SIG-M5 treated with dmso at 0.1 percent for 504 hours (cell line): ENCODE results near the gene ZNF524.

Source experiments
- DNase-seq: peaks from one replicate; lab custom pipeline; 2025; ENCODE audit not compliant: unreplicated experiment; lab: John Stamatoyannopoulos, UW

Gene ZNF524

DNA sequence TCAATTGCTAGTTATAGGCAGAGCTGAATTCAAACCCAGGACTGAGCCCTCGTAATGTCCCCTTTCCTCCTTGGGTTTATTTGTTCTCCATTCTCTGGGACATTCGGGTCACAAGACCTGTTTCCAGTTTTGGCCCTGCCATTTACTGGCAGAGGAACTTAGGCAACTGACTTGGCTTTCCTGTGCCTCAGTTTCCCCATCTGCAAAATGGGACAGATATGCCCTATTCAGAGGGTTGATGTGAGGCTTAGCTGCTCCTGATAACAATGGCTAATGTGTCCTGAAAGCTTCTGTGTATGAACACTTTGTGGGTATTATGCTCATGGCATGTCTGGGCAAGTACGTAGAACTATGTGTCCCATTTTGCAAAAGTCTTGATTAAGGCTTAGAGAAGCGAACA, 996 bp downstream of the ZNF524 start:
- no peak for DNase-seq

DNA sequence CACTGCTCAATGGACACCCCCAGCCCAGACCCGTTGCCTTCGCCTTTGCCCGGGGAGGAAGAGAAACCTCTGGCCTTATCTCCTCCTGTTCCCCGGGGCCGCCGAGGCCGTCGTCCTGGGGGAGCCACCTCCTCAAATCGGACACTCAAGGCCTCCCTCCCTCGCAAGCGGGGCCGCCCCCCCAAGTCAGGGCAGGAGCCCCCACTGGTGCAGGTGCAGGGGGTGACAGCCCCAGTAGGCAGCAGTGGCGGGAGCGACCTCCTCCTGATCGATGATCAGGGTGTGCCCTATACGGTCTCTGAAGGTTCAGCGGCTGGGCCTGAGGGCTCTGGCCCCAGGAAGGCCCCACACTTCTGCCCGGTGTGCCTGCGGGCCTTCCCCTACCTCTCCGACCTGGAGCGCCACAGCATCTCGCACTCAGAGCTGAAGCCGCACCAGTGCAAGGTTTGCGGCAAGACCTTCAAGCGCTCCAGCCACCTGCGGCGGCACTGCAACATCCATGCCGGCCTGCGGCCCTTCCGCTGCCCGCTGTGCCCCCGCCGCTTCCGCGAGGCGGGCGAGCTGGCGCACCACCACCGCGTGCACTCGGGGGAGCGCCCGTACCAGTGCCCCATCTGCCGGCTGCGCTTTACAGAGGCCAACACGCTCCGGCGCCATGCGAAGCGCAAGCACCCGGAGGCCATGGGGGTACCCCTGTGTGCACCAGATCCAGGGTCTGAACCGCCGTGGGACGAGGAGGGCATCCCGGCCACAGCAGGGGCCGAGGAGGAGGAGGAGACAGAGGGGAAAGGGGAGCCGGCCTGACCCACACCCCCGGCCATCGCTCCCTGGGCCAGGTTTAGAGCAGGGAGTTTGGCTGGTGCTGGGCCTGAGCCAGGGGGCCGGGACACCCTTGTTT, 2.3 kb downstream of the ZNF524 start:
- no peak for DNase-seq

DNA sequence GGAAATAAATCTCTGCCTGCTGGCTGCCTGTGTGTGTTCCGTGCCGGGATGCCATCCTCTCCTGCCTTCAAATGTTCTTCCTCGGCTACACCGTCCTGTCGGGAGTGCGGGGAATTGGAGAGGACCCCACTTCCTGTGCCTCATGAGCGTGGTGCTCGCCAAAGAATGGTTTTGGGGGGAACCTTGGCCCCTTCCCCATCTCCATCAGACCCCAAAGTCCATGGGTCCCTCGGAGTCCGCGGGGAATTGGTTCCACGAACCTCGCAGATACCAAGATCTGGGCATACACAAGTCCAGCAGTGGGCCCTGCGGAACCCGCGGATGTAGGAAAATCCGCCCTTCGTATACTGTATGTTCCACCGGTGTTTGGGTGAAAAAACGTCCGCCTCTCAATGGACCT, 3.0 kb downstream of the ZNF524 start:
- DNase-seq, result no peak

DNA sequence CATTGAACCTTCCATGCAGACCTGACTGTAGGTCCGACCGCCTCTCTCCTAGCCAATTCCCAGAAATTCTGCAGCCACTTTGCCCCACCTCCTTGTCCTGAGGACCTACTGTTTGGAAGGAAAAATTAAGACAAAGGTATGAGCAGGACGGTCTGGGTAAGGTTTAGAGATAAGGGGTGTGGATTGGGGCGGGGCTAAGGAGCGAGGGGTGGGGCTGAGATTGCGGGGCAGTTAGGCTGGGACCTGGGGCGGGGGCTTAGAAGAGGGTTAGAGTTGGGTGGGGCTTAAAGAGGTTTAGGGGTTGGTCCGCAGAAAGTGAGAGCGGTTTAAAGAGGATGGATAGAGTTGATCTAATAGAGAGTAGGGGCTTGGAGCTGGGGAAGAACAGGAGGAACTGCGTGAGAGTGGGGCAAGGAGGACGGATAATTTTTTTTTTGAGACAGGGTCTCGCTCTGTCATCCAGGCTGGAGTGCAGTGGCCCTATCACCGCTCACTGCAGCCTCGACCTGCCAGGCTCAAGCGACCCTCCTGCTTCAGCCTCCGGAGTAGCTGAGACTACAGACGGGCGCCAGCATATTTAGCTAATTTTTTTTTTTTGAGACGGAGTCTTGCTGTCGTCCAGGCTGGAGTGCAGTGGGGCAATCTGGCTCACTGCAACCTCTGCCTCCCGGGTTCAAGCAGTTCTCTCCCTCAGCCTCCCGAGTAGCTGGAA, 3.6 kb downstream of the ZNF524 start:
- no peak for DNase-seq

DNA sequence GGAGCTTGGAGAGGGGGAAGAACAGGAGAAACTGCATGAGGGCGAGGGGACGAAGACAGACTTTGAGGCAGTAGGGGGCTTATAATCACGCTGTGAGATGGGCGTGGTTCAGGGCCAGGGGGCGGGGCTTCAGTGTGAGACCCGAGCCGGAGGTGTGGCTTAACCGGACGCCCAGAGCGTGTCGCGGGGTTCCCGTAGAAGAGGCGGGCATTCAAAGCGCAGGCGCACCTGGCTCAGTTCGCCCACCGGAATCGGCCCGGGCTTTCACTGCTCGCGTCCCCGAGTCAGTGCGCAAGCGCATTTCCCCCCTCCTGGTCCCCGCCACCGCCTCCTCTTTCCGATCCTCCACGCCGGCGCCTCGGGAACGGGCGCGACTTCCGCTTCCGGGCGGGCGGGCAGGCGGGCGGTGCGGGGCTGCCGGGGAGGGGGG, 5.1 kb downstream of the ZNF524 start:
- peak; percentile 93 for DNase-seq

DNA sequence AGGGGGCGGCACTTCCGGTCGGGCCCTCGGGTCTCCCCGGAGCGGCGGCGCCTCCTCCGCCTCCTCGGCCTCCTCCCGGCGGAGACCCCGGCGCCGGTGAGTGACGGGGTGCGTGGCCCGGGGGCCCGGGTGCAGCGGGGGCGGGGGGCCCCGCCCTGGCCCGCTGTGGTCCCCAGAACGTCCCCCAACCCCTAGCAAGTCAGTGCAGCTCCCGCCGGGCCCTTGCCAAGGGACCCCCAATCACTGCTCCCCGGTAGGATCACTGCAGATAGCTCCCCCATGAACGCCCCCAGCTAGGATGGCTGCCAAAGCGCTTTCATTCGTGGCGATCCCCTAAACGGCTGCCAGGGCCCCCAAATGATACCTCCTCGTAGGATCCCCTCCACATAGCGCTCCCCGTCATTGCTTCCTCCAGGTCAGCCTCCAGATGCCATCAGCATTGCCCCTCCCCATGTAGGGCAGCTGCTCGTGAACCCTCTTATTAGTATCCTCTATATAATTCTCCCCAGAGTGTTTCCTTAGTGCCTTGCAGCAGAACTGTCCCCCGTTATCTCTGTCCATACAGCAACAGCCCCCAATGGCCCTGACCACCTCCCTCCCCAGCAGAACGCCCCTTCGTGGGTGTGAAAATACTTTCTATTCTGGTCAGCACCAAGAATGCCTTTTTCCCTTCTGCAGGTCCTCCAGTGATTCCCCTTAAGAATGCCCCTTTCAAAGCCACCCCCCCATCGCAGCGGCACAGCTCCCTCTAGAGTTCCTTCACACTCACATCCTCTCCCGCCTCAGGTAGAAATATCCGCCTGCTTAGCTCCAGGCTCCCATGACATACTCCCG, 5.8 kb downstream of the ZNF524 start, which contains the start of gene ZNF865:
Gene ZNF865 (plus strand): TSS at position 11 of the 834 bp plus-strand sequence. CDS start 7,972 bp downstream, outside the sequence.
- DNase-seq, result peak; percentile 85

DNA sequence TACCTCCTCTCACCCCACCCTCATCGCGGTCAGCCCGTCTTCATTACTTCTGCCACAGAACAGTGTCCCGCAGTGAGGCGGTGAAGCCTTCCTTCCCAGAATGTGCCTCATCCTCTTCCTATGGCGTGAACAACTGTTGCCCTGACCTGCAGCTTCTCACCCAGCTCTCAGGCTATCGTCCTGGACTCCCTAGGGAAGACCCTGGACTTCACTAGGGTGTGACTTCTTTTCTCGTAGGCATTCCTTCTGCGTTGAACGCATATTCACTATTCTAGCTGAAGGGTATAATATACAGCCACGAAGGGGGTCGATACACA, 6.3 kb downstream of the ZNF524 start:
- DNase-seq, result no peak

DNA sequence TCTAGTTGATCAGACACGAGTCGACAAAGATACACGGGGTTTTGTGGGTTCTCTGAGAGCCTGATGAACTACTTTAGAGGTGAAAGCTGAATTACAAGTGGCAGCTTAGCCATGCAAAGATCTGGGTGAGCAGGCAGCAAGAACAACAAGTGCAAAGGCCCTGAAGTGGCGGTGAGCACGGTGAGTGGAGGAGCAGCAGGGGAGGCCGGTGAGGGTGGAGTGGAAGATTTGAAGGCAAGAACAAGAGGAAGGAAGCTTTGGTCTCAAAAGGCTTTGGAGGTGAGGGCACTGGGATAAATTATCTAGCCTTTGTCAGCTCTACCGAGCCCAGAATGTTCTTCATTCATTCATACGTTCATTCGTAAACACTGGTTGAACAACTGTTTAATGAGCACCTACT, 6.7 kb downstream of the ZNF524 start:
- DNase-seq, result no peak

DNA sequence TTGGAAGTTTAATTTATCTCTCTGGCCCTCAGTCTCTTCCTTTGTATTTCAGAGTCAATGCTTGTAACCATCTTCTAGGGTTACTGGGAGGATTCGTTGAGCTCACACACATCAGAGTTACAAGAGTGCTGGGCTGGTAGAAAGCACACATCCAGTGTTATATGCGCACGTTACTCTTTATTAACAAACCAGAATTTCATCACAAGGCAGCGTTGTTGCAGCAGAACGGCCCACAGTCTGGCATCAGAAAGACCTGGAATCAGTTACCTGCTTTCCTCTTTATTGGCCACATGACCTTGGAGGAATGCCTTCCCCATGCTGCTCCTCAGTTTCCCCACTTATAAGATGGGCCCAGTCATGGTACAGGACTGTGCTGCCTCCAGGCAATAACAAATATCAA, 9.2 kb downstream of the ZNF524 start:
- DNase-seq, result no peak

DNA sequence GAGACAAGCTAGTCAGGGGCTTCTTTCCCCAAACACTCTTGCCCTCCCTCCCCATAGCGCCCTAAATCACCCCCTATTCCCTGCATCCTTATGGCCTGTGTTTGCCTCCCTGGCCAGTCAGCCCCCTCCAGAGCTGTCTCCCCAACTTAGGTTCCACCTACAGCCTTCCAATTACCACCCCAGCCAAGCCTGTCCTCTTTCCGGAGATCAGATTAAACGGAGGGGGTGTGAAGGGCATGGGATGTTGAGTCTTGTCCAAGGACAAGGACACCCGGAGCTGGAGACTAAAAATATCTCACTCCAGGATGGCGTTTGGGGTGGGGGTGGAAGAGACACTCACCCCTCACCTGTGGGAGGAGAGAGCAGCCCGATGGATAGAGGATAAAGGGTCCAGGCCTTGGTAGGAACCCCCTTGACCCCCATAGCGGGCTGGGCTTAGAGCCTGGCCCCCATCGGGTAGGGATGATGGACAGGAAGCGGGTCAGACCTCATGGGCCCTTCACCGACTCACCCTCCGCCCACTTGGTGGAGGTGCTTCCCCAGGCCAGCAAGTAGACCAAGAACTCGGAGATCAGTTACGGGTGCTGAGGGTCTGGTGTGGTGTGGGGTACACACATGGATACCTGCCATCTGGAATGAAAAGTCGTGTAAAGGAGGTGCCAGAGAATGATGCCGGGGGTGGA, 11.4 kb downstream of the ZNF524 start:
- no peak for DNase-seq

DNA sequence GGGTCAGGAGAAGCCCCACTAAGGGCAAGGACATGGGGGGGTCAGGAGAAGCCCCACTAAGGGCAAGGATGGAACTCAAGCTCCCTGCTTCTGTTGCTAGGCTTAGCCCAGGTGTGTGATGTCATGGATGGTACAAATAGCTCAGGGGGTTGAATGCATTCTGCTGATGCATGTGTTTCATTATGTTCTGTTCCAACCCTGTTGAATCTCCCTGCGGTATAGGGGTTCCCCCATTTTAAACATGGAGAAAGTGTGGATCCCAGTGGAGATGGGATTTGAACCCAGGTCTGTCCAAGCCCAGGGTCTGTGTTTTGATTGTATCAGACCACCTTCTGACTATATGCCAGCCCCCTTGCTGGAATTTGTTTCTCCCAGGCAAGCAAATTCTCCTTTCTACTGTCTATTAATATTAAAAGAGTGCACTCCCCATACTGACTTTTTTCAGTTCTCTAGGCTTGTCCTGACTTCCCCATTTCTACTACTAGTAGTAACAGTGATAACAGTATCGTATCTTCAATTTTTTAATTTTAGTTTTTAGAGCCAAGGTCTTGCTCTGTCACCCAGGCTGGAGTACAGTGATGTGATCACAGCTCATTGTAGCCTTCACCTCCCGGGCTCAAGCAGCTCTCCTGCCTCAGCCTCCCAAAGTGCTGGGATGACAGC, 12.0 kb downstream of the ZNF524 start:
- no peak for DNase-seq

DNA sequence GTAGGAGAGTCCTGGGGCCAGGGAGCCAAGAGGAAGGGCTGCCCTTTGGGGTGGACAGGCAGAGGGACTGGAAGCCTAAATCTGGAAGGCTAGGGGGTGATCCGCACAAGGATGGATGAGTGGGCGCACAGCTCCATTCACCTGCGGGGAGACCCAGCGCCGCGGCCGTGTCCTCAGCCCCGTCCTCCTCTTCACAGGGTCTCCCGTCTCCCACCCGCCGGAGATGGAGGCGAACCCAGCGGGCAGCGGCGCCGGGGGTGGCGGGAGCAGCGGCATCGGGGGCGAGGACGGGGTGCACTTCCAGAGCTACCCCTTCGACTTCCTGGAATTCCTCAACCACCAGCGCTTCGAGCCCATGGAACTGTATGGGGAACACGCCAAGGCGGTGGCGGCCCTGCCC, 13.3 kb downstream of the ZNF524 start:
- DNase-seq, result no peak

DNA sequence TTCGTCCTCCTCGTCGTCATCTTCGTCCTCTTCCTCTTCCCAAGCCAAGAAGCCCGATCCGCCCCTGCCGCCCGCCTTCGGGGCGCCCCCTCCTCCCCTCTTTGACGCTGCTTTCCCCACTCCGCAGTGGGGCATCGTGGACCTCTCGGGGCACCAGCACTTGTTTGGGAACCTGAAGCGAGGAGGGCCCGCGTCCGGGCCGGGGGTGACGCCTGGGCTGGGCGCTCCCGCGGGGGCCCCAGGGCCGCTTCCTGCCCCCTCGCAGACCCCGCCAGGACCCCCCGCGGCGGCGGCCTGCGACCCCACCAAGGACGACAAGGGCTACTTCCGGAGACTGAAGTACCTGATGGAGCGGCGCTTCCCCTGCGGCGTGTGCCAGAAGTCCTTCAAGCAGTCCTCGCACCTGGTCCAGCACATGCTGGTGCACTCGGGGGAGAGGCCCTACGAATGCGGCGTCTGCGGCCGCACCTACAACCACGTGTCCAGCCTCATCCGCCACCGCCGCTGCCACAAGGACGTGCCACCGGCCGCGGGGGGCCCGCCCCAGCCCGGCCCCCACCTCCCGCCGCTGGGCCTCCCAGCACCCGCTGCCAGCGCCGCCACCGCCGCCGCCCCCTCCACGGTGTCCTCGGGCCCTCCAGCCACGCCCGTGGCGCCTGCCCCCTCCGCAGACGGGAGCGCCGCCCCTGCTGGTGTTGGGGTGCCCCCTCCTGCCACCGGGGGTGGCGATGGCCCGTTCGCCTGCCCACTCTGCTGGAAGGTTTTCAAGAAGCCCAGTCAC, 14.0 kb downstream of the ZNF524 start:
- DNase-seq, result no peak

DNA sequence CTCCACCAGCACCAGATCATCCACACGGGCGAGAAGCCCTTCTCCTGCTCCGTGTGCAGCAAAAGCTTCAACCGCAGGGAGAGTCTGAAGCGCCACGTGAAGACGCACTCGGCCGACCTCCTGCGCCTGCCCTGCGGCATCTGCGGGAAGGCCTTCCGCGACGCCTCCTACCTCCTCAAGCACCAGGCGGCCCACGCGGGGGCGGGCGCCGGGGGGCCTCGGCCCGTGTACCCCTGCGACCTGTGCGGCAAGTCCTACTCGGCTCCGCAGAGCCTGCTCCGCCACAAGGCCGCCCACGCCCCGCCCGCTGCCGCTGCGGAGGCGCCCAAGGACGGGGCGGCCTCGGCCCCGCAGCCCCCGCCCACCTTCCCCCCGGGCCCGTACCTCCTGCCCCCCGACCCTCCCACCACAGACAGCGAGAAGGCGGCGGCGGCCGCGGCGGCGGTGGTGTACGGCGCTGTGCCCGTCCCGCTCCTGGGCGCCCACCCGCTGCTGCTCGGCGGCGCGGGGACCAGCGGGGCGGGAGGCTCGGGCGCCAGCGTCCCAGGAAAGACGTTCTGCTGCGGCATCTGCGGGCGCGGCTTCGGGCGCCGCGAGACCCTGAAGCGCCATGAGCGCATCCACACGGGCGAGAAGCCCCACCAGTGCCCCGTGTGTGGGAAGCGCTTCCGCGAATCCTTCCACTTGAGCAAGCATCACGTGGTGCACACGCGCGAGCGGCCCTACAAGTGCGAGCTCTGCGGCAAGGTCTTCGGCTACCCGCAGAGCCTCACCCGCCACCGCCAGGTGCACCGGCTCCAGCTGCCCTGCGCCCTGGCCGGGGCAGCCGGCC, 14.8 kb downstream of the ZNF524 start:
- no peak for DNase-seq

DNA sequence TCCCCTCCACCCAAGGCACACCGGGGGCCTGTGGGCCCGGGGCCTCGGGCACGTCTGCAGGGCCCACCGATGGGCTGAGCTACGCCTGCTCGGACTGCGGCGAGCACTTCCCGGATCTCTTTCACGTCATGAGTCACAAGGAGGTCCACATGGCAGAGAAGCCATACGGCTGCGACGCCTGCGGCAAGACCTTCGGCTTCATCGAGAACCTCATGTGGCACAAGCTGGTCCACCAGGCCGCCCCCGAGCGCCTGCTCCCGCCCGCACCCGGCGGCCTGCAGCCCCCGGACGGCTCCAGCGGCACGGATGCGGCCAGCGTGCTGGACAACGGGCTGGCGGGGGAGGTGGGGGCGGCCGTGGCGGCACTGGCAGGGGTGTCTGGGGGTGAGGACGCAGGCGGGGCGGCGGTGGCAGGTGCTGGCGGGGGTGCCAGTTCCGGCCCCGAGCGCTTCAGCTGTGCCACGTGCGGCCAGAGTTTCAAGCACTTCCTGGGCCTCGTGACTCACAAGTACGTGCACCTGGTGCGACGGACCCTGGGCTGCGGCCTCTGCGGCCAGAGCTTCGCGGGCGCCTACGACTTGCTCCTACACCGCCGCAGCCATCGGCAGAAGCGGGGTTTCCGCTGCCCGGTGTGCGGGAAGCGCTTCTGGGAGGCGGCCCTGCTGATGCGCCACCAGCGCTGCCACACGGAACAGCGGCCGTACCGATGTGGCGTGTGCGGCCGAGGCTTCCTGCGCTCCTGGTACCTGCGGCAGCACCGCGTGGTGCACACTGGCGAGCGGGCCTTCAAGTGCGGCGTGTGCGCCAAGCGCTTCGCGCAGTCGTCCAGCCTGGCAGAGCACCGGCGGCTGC, 15.7 kb downstream of the ZNF524 start:
- DNase-seq, result no peak

DNA sequence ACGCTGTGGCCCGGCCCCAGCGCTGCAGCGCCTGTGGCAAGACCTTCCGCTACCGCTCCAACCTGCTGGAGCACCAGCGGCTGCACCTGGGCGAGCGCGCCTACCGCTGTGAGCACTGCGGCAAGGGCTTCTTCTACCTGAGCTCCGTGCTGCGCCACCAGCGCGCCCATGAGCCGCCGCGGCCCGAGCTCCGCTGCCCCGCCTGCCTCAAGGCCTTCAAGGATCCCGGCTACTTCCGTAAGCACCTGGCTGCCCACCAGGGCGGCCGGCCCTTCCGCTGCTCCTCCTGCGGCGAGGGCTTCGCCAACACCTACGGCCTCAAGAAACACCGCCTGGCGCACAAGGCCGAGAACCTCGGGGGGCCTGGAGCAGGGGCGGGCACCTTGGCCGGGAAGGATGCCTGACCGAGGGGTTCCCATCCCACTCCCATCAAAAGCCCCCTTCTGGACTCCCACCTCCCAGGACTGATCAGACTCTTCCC, 16.3 kb downstream of the ZNF524 start:
- DNase-seq, result no peak

DNA sequence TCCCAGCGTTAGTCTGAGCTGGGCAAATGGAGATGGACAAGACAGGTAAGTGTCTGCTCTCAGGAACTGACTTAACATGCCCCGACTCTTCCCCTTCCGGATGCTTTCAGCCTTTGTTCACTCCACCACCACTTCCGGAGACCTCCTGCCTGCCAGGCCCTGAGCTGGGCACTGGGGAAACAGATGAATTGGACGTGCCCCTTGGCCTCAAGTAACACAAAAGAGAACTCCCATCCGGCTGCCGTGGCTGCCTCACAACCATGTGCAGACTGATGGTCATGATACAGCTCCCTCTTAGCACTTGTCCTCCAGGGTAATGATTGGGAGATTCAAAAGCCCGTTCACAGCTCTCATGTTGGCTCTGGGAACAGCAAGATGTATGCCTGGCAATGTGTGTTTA, 17.3 kb downstream of the ZNF524 start:
- DNase-seq, result no peak

DNA sequence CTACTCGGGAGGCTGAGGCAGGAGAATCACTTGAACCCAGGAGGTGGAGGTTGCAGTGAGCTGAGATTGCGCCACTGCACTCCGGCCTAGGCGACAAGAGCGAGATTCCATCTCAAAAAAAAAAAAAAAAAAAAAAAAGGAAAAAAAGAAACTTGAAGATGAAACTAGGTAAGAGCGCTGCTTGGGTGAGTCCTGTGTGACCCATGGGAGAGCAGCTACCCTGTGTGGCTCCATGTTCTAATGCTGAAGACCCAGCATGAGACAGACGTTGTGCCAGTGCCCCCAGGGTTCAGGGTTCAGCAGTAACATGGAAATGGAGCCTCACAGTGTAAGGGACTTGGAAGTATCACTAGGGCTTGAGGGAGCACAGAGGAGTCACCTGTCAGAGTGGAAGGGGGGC, 18.3 kb downstream of the ZNF524 start:
- DNase-seq, result no peak
